HL-60 (cell line): ENCODE data around the gene LDAH.

Experiments
- GABPA ChIP-seq: IDR thresholded peaks from 2 replicates; pipeline ENCODE4 v1.6.1; 2012; ENCODE audit warnings: low read depth
- POLR2AphosphoS5 ChIP-seq: IDR thresholded peaks from 2 replicates; pipeline ENCODE4 v1.6.1; 2012; ENCODE audit warnings: low read depth
- REST ChIP-seq: IDR thresholded peaks from 2 replicates; pipeline ENCODE4 v1.6.1; 2012; ENCODE audit warnings: low read depth; ENCODE audit not compliant: insufficient replicate concordance
- TF ChIP-seq, protein P1 (sequence below): IDR thresholded peaks from one replicate; pipeline ENCODE4 v1.5.1; 2011; ENCODE audit warnings: low read length, control low read depth, inconsistent platforms; ENCODE audit not compliant: insufficient read depth

DNA sequence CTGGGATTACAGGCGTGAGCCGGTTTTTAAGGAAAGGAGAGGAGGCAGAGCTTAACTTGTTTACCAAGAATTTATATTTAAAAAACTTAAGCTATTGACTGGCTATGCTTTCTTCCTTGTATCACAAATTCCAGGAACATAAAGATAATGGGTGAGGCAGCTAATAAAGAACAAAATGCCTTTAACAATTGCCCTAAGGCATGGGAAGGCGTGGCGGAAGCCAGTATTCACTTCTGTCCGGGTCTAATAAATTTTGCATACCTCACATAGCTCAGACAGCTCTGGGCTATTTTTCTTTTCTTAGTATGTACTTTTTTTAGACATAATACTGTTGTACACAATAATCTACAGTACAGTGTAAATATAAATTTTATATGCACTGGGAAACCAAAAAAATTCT lies 1.0 kb upstream of the LDAH start:
- TF ChIP-seq REST (no peak), POLR2AphosphoS5 (no peak), GABPA (no peak)
- TF ChIP-seq, protein P1, sequence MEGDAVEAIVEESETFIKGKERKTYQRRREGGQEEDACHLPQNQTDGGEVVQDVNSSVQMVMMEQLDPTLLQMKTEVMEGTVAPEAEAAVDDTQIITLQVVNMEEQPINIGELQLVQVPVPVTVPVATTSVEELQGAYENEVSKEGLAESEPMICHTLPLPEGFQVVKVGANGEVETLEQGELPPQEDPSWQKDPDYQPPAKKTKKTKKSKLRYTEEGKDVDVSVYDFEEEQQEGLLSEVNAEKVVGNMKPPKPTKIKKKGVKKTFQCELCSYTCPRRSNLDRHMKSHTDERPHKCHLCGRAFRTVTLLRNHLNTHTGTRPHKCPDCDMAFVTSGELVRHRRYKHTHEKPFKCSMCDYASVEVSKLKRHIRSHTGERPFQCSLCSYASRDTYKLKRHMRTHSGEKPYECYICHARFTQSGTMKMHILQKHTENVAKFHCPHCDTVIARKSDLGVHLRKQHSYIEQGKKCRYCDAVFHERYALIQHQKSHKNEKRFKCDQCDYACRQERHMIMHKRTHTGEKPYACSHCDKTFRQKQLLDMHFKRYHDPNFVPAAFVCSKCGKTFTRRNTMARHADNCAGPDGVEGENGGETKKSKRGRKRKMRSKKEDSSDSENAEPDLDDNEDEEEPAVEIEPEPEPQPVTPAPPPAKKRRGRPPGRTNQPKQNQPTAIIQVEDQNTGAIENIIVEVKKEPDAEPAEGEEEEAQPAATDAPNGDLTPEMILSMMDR: no peak
